Measurements from ENCODE around the gene EEPD1. TPM values are rescaled to one million over a fixed set of nuclear protein-coding genes. Genes with fewer than 3 reads are reported as not detected.

EEPD1 gene
- polyA plus RNA-seq, 2 of the 4 experiments (the other 2 are of a cell fraction): 16.0 to 24.3 TPM

GRCh38 chr7:36265680-36266079, 112.6 kb downstream of the EEPD1 start:
- no peak overlapping the region for H3K4me3 ChIP-seq
- H3K9me3 ChIP-seq: no peaks in the 10 kb centered on the region
- FAIRE-seq: no peak
- peak overlapping the region; percentile 57 for H3K4me2 ChIP-seq
- H3K4me1 ChIP-seq: peaks cover 68% of the 10 kb centered on the region
- CTCF ChIA-PET: interaction anchor here (0.7 to 2.2 kb wide), 5 partner anchors 15 to 280 kb away, joined by 3 to 8 read pairs (median 4); no protein-coding TSS in a partner anchor
- POLR2A ChIA-PET: interaction anchor here (1.1 kb wide), 1 partner anchor 15 kb away, joined by 3 read pairs; no protein-coding TSS in a partner anchor
- peak in 1 of 2 experiments; percentile 34; a peak in 1 of 6 replicates for ATAC-seq
- TF ChIP-seq ZC3H11A (IDR thresholded peaks at IDR 0.05) (no peak), MYC (IDR thresholded peaks at IDR 0.05; ENCODE audit: borderline replicate concordance, low read length) (no peak), MAFK (IDR thresholded peaks at IDR 0.05; ENCODE audit: partially characterized antibody) (no peak), ZNF302 (CRISPR knock-in tag; IDR thresholded peaks at IDR 0.05) (no peak)
- peak overlapping the region; percentile 29 to 63; a peak in 4 of 6 replicates for H3K27ac ChIP-seq
- DNase-seq (ENCODE audit: low read depth in 1 of 2, low spot score in 1 of 2): no peak
- WGBS (ENCODE audit: missing lambda C conversion rate): 95% methylated on average over 3 of the region's 3 CpGs

GRCh38 chr7:36266190-36266589, 113.1 kb downstream of the EEPD1 start:
- DNase-seq (ENCODE audit: low read depth in 1 of 2, low spot score in 1 of 2): peak in 1 of 2 experiments; percentile 27
- ChIA-PET POLR2A (interaction anchor here (1.1 kb wide), 1 partner anchor 15 kb away, joined by 3 read pairs; no protein-coding TSS in a partner anchor), CTCF (interaction anchor here (0.9 to 2.2 kb wide), 3 partner anchors 15 to 281 kb away, joined by 3 to 8 read pairs (median 5); no protein-coding TSS in a partner anchor)
- Histone ChIP-seq H3K4me3 (no peak overlapping the region), H3K27ac (peak overlapping the region; percentile 29 to 63; a peak in 5 of 6 replicates), H3K9me3 (no peaks in the 10 kb centered on the region), H3K4me2 (peak overlapping the region; percentile 57), H3K4me1 (peaks cover 63% of the 10 kb centered on the region)
- FAIRE-seq: no peak
- WGBS (ENCODE audit: missing lambda C conversion rate): 11% methylated on average over 5 of the region's 5 CpGs
- ATAC-seq: peak; percentile 66 to 83; a peak in 3 of 6 replicates
- TF ChIP-seq KDM1A (IDR thresholded peaks at IDR 0.05; ENCODE audit: low read depth) (no peak), SREBF2 (IDR thresholded peaks at IDR 0.05) (no peak), KDM5A (IDR thresholded peaks at IDR 0.05) (no peak), HOXB13 (CRISPR knock-in tag; IDR thresholded peaks at IDR 0.05; ENCODE audit: low read depth) (no peak), HEYL (CRISPR knock-in tag; IDR thresholded peaks at IDR 0.05) (no peak), PHF8 (IDR thresholded peaks at IDR 0.05; ENCODE audit: borderline replicate concordance, low read depth) (no peak), CHD4 (IDR thresholded peaks at IDR 0.05; ENCODE audit: borderline replicate concordance) (no peak), EHMT2 (IDR thresholded peaks at IDR 0.05; ENCODE audit: low read depth) (no peak), ATOH8 (CRISPR knock-in tag; IDR thresholded peaks at IDR 0.05; ENCODE audit: low read depth) (no peak), HOXB5 (CRISPR knock-in tag; IDR thresholded peaks at IDR 0.05) (no peak), USF2 (IDR thresholded peaks at IDR 0.05) (no peak), MAX (IDR thresholded peaks at IDR 0.05) (no peak), JUNB (IDR thresholded peaks at IDR 0.05) (no peak), JUN (IDR thresholded peaks at IDR 0.05) (no peak), ESRRA (IDR thresholded peaks at IDR 0.05; ENCODE audit: borderline replicate concordance, low read length) (no peak)

DNA sequence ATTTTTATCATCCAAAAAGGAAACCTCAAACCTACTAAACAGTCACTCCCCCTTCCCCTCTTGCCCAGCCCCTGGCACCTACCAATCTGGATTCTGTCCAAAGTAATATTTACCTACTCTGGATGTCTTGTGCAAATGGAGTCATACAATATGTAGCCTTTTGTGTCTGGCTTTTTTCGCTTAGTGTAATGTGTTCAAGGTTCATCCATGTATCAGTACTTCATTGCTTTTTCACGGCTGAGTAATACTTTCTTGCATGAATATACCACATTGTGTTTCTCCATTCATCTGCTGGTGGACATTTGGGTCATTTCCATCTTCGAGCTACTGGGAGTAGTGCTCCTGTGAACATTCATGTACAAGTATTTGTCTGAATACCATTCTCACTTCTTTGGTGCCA, 113.6 kb downstream of the EEPD1 start:
- DNase-seq (ENCODE audit: low read depth in 1 of 2, low spot score in 1 of 2) (peak in 1 of 2 experiments; percentile 24), FAIRE-seq (no peak), ATAC-seq (no peak; a peak in 1 of 6 replicates)
- TF ChIP-seq POLR2AphosphoS2 (conservative IDR thresholded peaks at IDR 0.05; ENCODE audit: low read length) (no peak), RAD21 (conservative IDR thresholded peaks at IDR 0.05 in 1 of 2, IDR thresholded peaks at IDR 0.05 in 1 of 2) (no peak), PHF8 (IDR thresholded peaks at IDR 0.05; ENCODE audit: borderline replicate concordance, low read depth) (no peak), ZSCAN20 (CRISPR knock-in tag; IDR thresholded peaks at IDR 0.05) (no peak), ZC3H11A (IDR thresholded peaks at IDR 0.05) (no peak), ZFP36 (IDR thresholded peaks at IDR 0.05; ENCODE audit: borderline replicate concordance, partially characterized antibody) (no peak), USF2 (IDR thresholded peaks at IDR 0.05) (no peak)
- no peaks in the 10 kb centered on the region for H3K9me3 ChIP-seq
- H3K27ac ChIP-seq: peak overlapping the region in 1 of 2 experiments; percentile 25; a peak in 2 of 6 replicates
- 93% methylated on average over 3 of the region's 3 CpGs for WGBS (ENCODE audit: missing lambda C conversion rate)
- H3K4me3 ChIP-seq: no peak overlapping the region
- ChIA-PET CTCF (interaction anchor here (1.5 kb wide), 1 partner anchor 24 kb away, joined by 4 read pairs; no protein-coding TSS in a partner anchor), POLR2A (no interaction called here)
- peak overlapping the region; percentile 57 for H3K4me2 ChIP-seq
- peaks cover 58% of the 10 kb centered on the region for H3K4me1 ChIP-seq
